ENCODE data around the gene RRBP1. TPM values are rescaled to one million over a fixed set of nuclear protein-coding genes. Genes with fewer than 3 reads are reported as not detected.

The RRBP1 gene
- polyA plus RNA-seq, 1 donor from 2014 or later = 6.1 TPM

- peaks cover 0 to 4% (median 1%) of the 10 kb centered on the region in 3 donors for H3K4me1 Mint-ChIP-seq
- H3K4me3 Mint-ChIP-seq = peak overlapping the region in 1 of 4 donors; percentile 67
- H3K9me3 Mint-ChIP-seq = peaks cover 0 to 4% (median 0%) of the 10 kb centered on the region in 3 donors
Observed at GRCh38 chr20:17657079-17657825, 24.8 kb downstream of the RRBP1 start.

GRCh38 chr20:17655865-17656479 is 26.1 kb downstream of the RRBP1 start:
- Mint-ChIP-seq H3K9me3 (peaks cover 0 to 4% (median 0%) of the 10 kb centered on the region in 3 donors), H3K27ac (no peak overlapping the region), H3K27me3 (no peaks in the 10 kb centered on the region), H3K4me3 (no peak overlapping the region), H3K4me1 (peaks cover 0 to 4% (median 0%) of the 10 kb centered on the region in 3 donors), H3K36me3 (peaks cover 5% of the 10 kb centered on the region)

More at GRCh38 chr20:17657079-17657825, 24.8 kb downstream of the RRBP1 start:
- peaks cover 5% of the 10 kb centered on the region for H3K36me3 Mint-ChIP-seq
- H3K27ac Mint-ChIP-seq = no peak overlapping the region
- H3K27me3 Mint-ChIP-seq = peaks cover 3% of the 10 kb centered on the region

GRCh38 chr20:17655286-17655651 is 26.8 kb downstream of the RRBP1 start:
- no peak overlapping the region for H3K27ac Mint-ChIP-seq
- H3K4me1 Mint-ChIP-seq = peaks cover 0 to 2% (median 0%) of the 10 kb centered on the region in 3 donors
- H3K27me3 Mint-ChIP-seq = no peaks in the 10 kb centered on the region
- H3K36me3 Mint-ChIP-seq = peaks cover 5% of the 10 kb centered on the region
- H3K4me3 Mint-ChIP-seq = no peak overlapping the region
- H3K9me3 Mint-ChIP-seq = peaks cover 0 to 4% (median 0%) of the 10 kb centered on the region in 3 donors

GRCh38 chr20:17654649-17655285 is 27.3 kb downstream of the RRBP1 start:
- no peak overlapping the region for H3K4me3 Mint-ChIP-seq
- peaks cover 5% of the 10 kb centered on the region for H3K36me3 Mint-ChIP-seq
- H3K27me3 Mint-ChIP-seq = no peaks in the 10 kb centered on the region
- H3K27ac Mint-ChIP-seq = no peak overlapping the region
- peaks cover 0 to 2% (median 0%) of the 10 kb centered on the region in 3 donors for H3K9me3 Mint-ChIP-seq
- H3K4me1 Mint-ChIP-seq = no peaks in the 10 kb centered on the region

GRCh38 chr20:17653835-17654648 is 28.0 kb downstream of the RRBP1 start:
- Mint-ChIP-seq H3K9me3 (peaks cover 0 to 2% (median 0%) of the 10 kb centered on the region in 3 donors), H3K27ac (no peak overlapping the region), H3K27me3 (no peaks in the 10 kb centered on the region), H3K4me1 (peaks cover 2 to 4% (median 3%) of the 10 kb centered on the region in 3 donors), H3K36me3 (peaks cover 5% of the 10 kb centered on the region), H3K4me3 (no peak overlapping the region)

GRCh38 chr20:17652411-17652810 is 29.6 kb downstream of the RRBP1 start:
- Mint-ChIP-seq H3K36me3 (no peaks in the 10 kb centered on the region), H3K9me3 (peaks cover 0 to 2% (median 0%) of the 10 kb centered on the region in 3 donors), H3K27ac (no peak overlapping the region), H3K27me3 (no peaks in the 10 kb centered on the region), H3K4me1 (peaks cover 2 to 5% (median 3%) of the 10 kb centered on the region in 3 donors), H3K4me3 (no peak overlapping the region)

- Mint-ChIP-seq H3K4me1 (peaks cover 2 to 5% (median 3%) of the 10 kb centered on the region in 3 donors), H3K27me3 (no peaks in the 10 kb centered on the region), H3K9me3 (no peaks in the 10 kb centered on the region), H3K36me3 (no peaks in the 10 kb centered on the region), H3K4me3 (no peak overlapping the region), H3K27ac (no peak overlapping the region)
Observed at GRCh38 chr20:17651760-17652388, 30.2 kb downstream of the RRBP1 start.

- no peak overlapping the region for H3K27ac Mint-ChIP-seq
- no peaks in the 10 kb centered on the region for H3K27me3 Mint-ChIP-seq
- peaks cover 2 to 5% (median 3%) of the 10 kb centered on the region in 3 donors for H3K4me1 Mint-ChIP-seq
Observed at GRCh38 chr20:17651129-17651759, 30.8 kb downstream of the RRBP1 start.

GRCh38 chr20:17650301-17651128 is 31.5 kb downstream of the RRBP1 start:
- no peaks in the 10 kb centered on the region for H3K9me3 Mint-ChIP-seq
- no peaks in the 10 kb centered on the region for H3K36me3 Mint-ChIP-seq
- H3K27me3 Mint-ChIP-seq = no peaks in the 10 kb centered on the region
- peak overlapping the region in 1 of 3 donors; percentile 62 for H3K27ac Mint-ChIP-seq
- peaks cover 2 to 5% (median 3%) of the 10 kb centered on the region in 3 donors for H3K4me1 Mint-ChIP-seq
- peak overlapping the region in 1 of 4 donors; percentile 87 for H3K4me3 Mint-ChIP-seq

More at GRCh38 chr20:17651129-17651759, 30.8 kb downstream of the RRBP1 start:
- no peaks in the 10 kb centered on the region for H3K9me3 Mint-ChIP-seq
- no peaks in the 10 kb centered on the region for H3K36me3 Mint-ChIP-seq
- peak overlapping the region in 1 of 4 donors; percentile 87 for H3K4me3 Mint-ChIP-seq

GRCh38 chr20:17648791-17649730 is 33.0 kb downstream of the RRBP1 start:
- H3K4me1 Mint-ChIP-seq = peaks cover 2 to 5% (median 3%) of the 10 kb centered on the region in 3 donors
- H3K9me3 Mint-ChIP-seq = no peaks in the 10 kb centered on the region
- peak overlapping the region in 1 of 4 donors; percentile 54 for H3K4me3 Mint-ChIP-seq

GRCh38 chr20:17648315-17648646 is 33.8 kb downstream of the RRBP1 start:
- no peaks in the 10 kb centered on the region for H3K9me3 Mint-ChIP-seq
- H3K4me1 Mint-ChIP-seq = peaks cover 2 to 5% (median 3%) of the 10 kb centered on the region in 3 donors
- H3K27ac Mint-ChIP-seq = peak overlapping the region in 1 of 3 donors; percentile 39
- H3K36me3 Mint-ChIP-seq = peaks cover 4% of the 10 kb centered on the region
- no peak overlapping the region for H3K4me3 Mint-ChIP-seq
- no peaks in the 10 kb centered on the region for H3K27me3 Mint-ChIP-seq

More at GRCh38 chr20:17648791-17649730, 33.0 kb downstream of the RRBP1 start:
- H3K27ac Mint-ChIP-seq = peak overlapping the region in 1 of 3 donors; percentile 39
- H3K27me3 Mint-ChIP-seq = no peaks in the 10 kb centered on the region
- peaks cover 2% of the 10 kb centered on the region for H3K36me3 Mint-ChIP-seq

All from IgD-negative memory B cell (primary cell).